GM18508 (cell line): Measurements from ENCODE around the gene GNGT2.
"Not testable (repeated sequence)": the region's sequence is repeated elsewhere in the genome, so short reads cannot be mapped to it uniquely, and the experiment has no call there.

Experiments
- ATAC-seq: cut with Tn5 transposase; IDR thresholded peaks from one replicate; pipeline ENCODE4 v1.9.1; 2021; ENCODE audit warnings: moderate number of reproducible peaks; ENCODE audit not compliant: insufficient read depth, unreplicated experiment

Gene GNGT2

GRCh38 chr17:49180998-49181635 lies 29.3 kb downstream of the GNGT2 start:
- ATAC-seq, result no peak

- ATAC-seq, result no peak
Measured at GRCh38 chr17:49180303-49180702, 30.1 kb downstream of the GNGT2 start.

DNA sequence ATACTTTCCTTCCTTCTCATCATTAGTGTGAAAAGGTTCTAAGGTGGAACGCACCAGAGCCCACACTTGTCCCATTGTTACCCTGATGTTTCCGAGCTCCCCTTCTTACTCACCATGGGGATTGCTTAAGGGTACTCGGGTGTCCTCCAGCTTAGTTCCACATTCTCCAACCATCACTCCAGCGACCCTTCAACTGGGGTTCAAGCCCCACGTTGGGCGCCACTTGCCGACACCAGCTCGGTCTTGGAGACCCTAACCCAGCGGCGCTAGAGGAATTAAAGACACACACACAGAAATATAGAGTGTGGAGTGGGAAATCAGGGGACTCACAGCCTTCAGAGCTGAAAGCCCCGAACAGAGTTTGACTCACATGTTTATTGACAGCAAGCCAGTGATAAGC lies 34.4 kb downstream of the GNGT2 start:
- not testable (repeated sequence) for ATAC-seq

DNA sequence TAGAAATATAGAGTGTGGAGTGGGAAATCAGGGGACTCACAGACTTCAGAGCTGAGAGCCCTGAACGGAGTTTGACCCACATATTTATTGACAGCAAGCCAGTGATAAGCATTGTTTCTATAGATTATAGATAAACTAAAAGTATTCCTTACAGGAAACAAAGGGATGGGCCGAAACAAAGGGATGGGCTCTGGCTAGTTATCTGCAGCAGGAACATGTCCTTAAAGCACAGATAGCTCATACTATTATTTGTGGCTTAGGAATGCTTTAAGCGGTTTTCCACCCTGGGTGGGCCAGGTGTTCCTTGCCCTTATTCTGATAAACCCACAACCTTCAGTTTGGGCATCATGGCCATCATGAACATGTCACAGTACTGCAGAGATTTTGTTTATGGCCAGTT lies 39.7 kb downstream of the GNGT2 start:
- not testable (repeated sequence) for ATAC-seq

- no peak for ATAC-seq
Measured at GRCh38 chr17:49170216-49170615, 40.2 kb downstream of the GNGT2 start.

DNA sequence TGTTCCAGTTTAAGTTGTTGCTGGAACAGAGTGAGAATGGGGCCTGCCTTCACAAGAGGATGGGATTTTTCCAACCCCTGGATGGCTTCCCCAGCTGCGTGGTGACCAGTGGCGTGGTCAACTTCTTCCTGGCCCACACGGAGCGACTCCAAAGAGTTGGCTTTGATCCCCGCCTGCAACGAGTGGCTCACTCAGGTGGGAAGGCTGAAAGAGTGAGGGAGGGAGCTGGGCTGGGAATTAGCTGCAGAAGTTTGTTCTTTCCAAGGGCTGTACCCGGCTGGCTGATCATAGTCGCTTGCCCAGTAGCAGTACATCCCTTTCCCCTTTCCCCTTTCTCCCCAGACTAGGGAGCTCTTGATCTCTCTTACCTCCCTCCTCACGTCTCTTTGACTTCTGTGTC lies 41.7 kb downstream of the GNGT2 start:
- no peak for ATAC-seq

DNA sequence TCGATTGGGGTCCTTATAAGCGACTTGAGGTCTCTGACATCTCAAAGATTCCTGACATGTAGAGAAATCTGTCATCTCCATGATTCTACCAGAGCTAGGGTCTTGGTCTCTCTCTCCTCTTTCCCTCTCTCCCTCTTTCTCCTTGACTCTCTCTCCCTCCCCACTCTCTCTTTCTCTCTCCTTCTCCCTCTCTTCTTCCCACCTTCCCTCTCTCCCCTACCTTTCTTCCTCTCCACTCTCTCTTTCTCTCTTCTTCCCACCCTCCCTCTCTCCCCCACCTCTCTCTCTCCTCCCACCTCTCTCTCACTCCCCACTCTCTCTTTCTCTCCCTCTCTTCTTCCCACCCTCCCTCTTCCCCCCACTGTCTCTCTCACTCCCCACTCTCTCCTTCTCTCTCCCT lies 45.2 kb downstream of the GNGT2 start:
- no peak for ATAC-seq

- no peak for ATAC-seq
Measured at GRCh38 chr17:49162866-49163265, 47.5 kb downstream of the GNGT2 start.

- no peak for ATAC-seq
Measured at GRCh38 chr17:49157784-49158183, 52.6 kb downstream of the GNGT2 start.

- no peak for ATAC-seq
Measured at GRCh38 chr17:49156256-49156655, 54.1 kb downstream of the GNGT2 start.
